Stimulated activated CD8-positive, alpha-beta memory T cell treated with anti-CD3 and anti-CD28 coated beads, Interleukin-4, amount 100 ng/mL, for 24 hours (primary cell): Measurements from ENCODE around the gene THG1L.
A peak's percentile ranks its signal among the peaks of the same experiment; 100 is the strongest.
"Not testable (repeated sequence)": the region's sequence is repeated elsewhere in the genome, so short reads cannot be mapped to it uniquely, and the experiment has no call there.

ENCODE experiments used
- DNase-seq: peaks from one replicate; pipeline ENCODE4 v3.0.0-alpha.2; 2020; ENCODE audit warnings: low read depth

THG1L gene

DNA sequence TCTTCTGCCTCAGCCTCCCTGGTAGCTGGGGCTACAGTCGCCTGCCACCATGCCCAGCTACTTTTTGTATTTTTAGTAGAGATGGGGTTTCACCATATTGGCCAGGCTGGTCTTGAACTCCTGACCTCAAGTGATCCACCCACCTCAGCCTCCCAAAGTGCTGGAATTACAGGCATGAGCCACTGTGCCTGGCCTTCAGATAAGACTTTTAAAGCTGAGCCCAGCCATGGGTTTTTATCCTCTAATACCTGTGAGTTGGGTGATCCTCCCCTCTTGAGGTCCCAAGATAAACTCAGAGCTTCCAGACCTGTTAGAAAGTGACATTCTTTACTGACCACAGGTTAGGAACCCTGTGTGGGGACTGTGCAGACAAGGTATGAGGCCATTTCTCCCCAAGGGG lies 3.4 kb upstream of the THG1L start:
- not testable (repeated sequence) for DNase-seq

DNA sequence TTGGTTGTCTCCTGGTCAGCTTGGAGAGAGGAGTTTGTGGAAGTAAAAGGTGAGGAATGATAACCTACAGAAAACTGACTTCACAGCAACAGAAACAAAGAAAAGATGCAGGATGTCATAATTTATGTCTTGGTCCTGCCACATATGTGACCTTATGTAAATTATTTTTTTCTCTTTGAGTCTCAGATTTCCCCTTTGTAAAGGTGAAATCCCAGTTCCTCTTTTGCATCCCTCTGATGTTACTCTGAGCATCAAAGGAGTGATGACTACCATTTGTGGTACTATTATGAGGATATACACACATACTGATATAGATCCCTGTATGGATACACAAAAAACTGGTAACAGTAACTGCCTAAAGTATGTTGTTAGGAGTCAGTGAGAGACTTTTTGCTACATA lies 1.4 kb upstream of the THG1L start:
- no peak for DNase-seq

GRCh38 chr5:157730900-157731271 lies 334 bp upstream of the THG1L start:
- DNase-seq: no peak

- DNase-seq: no peak
These were observed 902 bp downstream of the THG1L start for GRCh38 chr5:157732130-157732514.

DNA sequence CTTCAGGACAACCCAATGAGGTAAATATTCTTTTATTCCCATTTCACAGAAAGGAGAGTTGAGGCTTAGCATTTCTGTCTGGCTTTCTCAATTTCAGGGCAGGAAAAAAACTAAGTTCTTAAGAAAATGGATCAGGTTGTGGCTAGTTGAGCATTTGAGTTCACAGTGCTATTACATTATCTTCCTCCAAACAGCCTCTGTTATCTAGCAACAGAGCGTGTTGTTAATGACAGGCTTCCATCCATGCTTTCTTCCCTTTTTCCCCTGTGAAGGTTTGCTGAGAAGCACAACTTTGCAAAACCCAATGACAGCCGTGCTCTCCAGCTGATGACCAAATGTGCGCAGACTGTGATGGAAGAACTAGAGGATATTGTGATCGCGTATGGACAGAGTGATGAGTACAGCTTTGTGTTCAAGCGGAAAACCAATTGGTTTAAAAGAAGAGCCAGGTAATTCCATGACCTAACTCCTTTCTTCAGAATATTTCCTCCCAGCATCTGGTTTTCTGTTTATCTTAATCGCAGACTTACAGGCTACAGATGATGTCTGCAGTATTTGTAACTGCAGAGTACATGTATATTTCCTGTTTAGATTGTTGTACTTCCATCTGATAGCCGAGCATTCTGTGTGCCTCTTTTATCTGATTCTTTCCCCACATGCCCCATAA lies 1.5 kb downstream of the THG1L start:
- DNase-seq: no peak

DNA sequence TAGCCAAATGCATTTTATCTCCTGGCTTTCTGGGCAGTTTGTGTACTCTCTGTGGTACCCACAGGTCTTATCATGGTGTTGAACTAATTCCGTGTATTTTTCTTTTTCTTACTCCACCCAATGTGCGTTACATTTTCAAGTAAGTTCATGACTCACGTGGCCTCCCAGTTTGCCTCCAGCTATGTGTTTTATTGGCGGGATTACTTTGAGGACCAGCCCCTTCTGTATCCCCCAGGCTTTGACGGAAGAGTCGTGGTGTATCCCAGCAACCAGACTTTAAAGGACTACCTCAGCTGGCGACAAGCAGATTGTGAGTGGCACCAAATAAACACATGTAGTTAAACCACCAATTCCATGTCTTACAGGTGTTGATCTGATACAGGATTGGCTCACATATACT lies 3.2 kb downstream of the THG1L start:
- DNase-seq: no peak

GRCh38 chr5:157735991-157736390 lies 4.8 kb downstream of the THG1L start:
- no peak for DNase-seq

DNA sequence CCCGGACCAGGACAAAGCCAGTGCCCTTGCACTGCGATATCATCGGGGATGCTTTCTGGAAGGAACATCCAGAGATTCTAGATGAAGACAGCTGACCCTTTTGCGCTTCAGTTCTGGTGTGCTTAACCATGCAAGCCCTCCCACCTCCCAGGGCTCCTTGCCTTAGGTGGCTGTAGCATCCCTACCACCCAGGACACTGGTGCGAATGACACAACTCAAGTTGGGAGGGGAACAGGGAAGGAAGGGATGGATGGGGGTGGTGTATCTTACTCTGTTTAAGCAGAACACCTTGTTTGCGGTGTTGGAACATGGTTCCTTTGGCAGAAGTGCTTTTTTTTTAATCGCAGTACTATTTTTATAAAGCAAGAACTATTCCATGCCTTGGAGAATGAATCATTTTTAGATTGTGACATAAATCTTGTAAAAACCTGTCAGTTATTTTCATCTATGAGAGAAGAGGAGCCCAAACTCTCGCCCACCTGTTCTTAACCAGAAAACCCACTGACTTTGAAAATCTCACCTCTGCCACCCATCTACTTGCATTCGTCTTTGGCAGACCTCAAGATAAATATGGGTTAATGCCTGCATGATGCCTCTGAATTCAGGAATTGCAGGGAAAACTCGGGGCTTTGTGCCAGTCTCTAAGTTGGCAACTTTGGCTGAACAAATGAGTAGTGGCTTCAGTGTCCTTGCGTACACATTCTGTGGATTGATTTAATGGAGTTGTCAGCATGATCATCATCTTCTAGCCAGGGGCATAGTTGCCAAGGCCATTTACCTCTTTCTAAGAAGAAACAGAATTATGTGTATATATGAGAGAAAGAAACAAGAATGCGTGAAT lies 8.4 kb downstream of the THG1L start:
- DNase-seq: no peak

GRCh38 chr5:157740229-157740610 lies 9.0 kb downstream of the THG1L start:
- no peak for DNase-seq

- no peak for DNase-seq
These were observed 9.9 kb downstream of the THG1L start for GRCh38 chr5:157741131-157741530.

- DNase-seq: peak; percentile 85
These were observed 12.2 kb downstream of the THG1L start, which contains the start of gene LSM11 for GRCh38 chr5:157743163-157744050. Gene LSM11, plus strand, starts transcription at chr5:157743712. Its CDS starts 39 bp downstream, at chr5:157743751.

GRCh38 chr5:157744051-157745011 lies 13.1 kb downstream of the THG1L start:
- no peak for DNase-seq

GRCh38 chr5:157745041-157745456 lies 13.8 kb downstream of the THG1L start:
- no peak for DNase-seq

GRCh38 chr5:157747173-157747740 lies 16.0 kb downstream of the THG1L start:
- no peak for DNase-seq

DNA sequence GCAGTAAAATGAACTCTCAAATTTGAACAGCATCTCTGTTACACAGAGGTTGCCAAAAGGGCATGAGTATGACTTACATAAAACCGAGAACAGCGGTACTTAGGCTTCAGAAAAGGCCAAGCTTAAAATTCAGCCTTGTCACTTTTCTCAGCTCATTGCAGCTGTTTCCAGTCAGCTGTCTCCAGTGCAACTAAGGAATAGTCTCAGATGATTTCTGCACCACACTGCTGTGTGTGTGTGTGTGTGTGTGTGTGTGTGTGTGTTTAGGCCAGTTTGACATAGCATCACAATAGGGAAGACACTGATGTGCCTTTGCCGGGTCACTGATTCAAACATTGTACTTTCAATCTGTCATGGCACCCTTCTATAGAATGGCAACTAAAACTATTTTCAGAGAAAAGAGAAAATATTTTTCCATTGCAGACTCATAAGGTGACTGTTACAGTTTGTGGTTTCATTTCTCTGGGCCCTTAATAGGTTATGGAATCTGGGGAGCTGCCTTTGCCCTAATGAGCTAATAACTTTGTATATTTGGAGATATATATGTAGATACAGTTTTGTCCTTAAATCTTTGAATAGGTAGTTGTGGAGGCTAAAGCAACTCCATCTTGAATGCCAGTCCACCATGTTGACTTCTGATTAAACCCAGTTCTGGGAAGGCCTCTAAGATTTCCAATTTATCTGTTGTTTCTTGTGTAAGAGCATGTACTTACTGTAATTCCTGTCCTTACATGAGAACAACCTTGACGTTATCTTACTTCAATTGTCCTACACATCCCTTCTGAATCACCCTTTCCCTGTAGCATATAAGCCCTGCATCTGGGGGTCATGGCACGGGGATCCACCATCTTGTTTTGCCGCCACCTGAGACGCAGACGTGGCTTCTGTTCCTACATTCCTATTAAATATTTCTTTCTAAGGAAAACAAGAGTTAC lies 16.8 kb downstream of the THG1L start:
- no peak for DNase-seq

GRCh38 chr5:157748760-157749461 lies 17.7 kb downstream of the THG1L start:
- no peak for DNase-seq

- DNase-seq: no peak
These were observed 18.2 kb downstream of the THG1L start for GRCh38 chr5:157749462-157749799.

GRCh38 chr5:157750320-157750719 lies 19.1 kb downstream of the THG1L start:
- DNase-seq: no peak

GRCh38 chr5:157756122-157756521 lies 24.9 kb downstream of the THG1L start:
- DNase-seq: no peak
